Esophagus muscularis mucosa (tissue), 4 donors: ENCODE measurements around the gene JAK3. TPM values are rescaled to one million over a fixed set of nuclear protein-coding genes. Genes with fewer than 3 reads are reported as not detected.
A peak's percentile ranks its signal among the peaks of the same experiment; 100 is the strongest.

Experiments
- DNase-seq: peaks from one replicate; pipeline ENCODE4 v3.0.0-alpha.2; 2017; ENCODE audit errors: extremely low spot score
- H3K27ac ChIP-seq, 4 donors: fragments of 200-600 bp; sonication (generic); replicated peaks in 1 of 4; 1 replicate in 3 of 4; 2 replicates in 1 of 4; pipeline ENCODE4 v1.5.1; 2016 to 2019; ENCODE audit warnings: mild to moderate bottlenecking in 1 of 4
- H3K27me3 ChIP-seq, 4 donors: fragments of 200-600 bp; sonication (generic); one replicate each; pipeline versions ENCODE4 v1.5.1 to v1.6.0; 2016 to 2019
- H3K36me3 ChIP-seq, 4 donors: fragments of 200-600 bp; sonication (generic); one replicate each; pipeline ENCODE4 v1.5.1; 2016 to 2019
- H3K4me1 ChIP-seq, 4 donors: fragments of 200-600 bp; sonication (generic); one replicate each; pipeline ENCODE4 v1.5.1; 2016 to 2019
- H3K4me3 ChIP-seq, 4 donors: fragments of 200-600 bp; sonication (generic); 1 replicate in 2 of 4; 2 replicates in 2 of 4; pipeline ENCODE4 v1.5.1; 2016 to 2019; ENCODE audit warnings: mild to moderate bottlenecking in 4 of 4, moderate library complexity in 1 of 4
- H3K9me3 ChIP-seq, 4 donors: fragments of 200-600 bp; sonication (generic); 1 replicate in 3 of 4; 2 replicates in 1 of 4; pipeline ENCODE4 v1.5.1; 2016 to 2019
- EP300 ChIP-seq: sonication (generic); formaldehyde crosslinking; IDR thresholded peaks from one replicate; pipeline ENCODE4 v1.6.1; 2017; ENCODE audit warnings: antibody characterized with exemption
- POLR2A ChIP-seq: fragments of 450-650 bp; IDR thresholded peaks from one replicate; pipeline ENCODE4 v1.6.1; 2017; ENCODE audit warnings: antibody characterized with exemption, moderate library complexity, mild to moderate bottlenecking, low read depth
- POLR2AphosphoS5 ChIP-seq, 2 donors: sonication (generic); formaldehyde crosslinking; IDR thresholded peaks; one replicate each; pipeline ENCODE4 v1.6.1; 2017; ENCODE audit warnings: antibody characterized with exemption in 2 of 2
- WGBS: methylation state at CpG from one replicate; pipeline ENCODE4 v1.1.5; 2018; 5-methylcytosine and 5-hydroxymethylcytosine counted together
- intact Hi-C: fragments of 100-400 bp; cut with DNase I; formaldehyde crosslinking; loops from one replicate; pipeline ENCODE4 v1.15.1; 2023
- total RNA-seq, 4 donors: library from RNA; depleted of rRNA; stranded (reverse); fragments of >200 nt; gene quantifications; one replicate each; pipeline versions ENCODE4 v1.1.0 to v1.2.1, GENCODE V29; 2016
- TF ChIP-seq, protein P1 (sequence below), 3 experiments: fragments of 200-600 bp in 2 of 3; fragments of 450-650 bp in 1 of 3; sonication (generic) in 2 of 3; IDR thresholded peaks; one replicate each; pipeline ENCODE4 v1.5.1; 2017 to 2019; ENCODE audit warnings: antibody characterized with exemption in 3 of 3, mild to moderate bottlenecking in 2 of 3, moderate library complexity in 1 of 3

Gene JAK3
- total RNA-seq, 4 donors from 2014 or later, result 2.1 to 8.9 (median 3.4) TPM

GRCh38 chr19:17871032-17871877 lies 23.5 kb upstream of the JAK3 start:
- intact Hi-C loops, result no loop called here
- H3K36me3 ChIP-seq, result peaks cover 0 to 1% (median 0%) of the 10 kb centered on the region in 4 donors
- TF ChIP-seq EP300, result no peak
- TF ChIP-seq, protein P1, sequence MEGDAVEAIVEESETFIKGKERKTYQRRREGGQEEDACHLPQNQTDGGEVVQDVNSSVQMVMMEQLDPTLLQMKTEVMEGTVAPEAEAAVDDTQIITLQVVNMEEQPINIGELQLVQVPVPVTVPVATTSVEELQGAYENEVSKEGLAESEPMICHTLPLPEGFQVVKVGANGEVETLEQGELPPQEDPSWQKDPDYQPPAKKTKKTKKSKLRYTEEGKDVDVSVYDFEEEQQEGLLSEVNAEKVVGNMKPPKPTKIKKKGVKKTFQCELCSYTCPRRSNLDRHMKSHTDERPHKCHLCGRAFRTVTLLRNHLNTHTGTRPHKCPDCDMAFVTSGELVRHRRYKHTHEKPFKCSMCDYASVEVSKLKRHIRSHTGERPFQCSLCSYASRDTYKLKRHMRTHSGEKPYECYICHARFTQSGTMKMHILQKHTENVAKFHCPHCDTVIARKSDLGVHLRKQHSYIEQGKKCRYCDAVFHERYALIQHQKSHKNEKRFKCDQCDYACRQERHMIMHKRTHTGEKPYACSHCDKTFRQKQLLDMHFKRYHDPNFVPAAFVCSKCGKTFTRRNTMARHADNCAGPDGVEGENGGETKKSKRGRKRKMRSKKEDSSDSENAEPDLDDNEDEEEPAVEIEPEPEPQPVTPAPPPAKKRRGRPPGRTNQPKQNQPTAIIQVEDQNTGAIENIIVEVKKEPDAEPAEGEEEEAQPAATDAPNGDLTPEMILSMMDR (IDR thresholded peaks at IDR 0.05), result no peak
- no peak for TF ChIP-seq POLR2A
- no peak for TF ChIP-seq POLR2AphosphoS5 (IDR thresholded peaks at IDR 0.05)
- 80% methylated on average over 7 of the region's 10 CpGs for WGBS
- H3K27me3 ChIP-seq, result peaks cover 8 to 69% (median 45%) of the 10 kb centered on the region in 4 donors
- no peaks in the 10 kb centered on the region for H3K9me3 ChIP-seq
- H3K4me1 ChIP-seq, result peaks cover 16 to 31% (median 25%) of the 10 kb centered on the region in 4 donors
- DNase-seq, result no peak
- peak overlapping the region in 1 of 4 donors; percentile 20 for H3K4me3 ChIP-seq
- H3K27ac ChIP-seq, result no peak overlapping the region

DNA sequence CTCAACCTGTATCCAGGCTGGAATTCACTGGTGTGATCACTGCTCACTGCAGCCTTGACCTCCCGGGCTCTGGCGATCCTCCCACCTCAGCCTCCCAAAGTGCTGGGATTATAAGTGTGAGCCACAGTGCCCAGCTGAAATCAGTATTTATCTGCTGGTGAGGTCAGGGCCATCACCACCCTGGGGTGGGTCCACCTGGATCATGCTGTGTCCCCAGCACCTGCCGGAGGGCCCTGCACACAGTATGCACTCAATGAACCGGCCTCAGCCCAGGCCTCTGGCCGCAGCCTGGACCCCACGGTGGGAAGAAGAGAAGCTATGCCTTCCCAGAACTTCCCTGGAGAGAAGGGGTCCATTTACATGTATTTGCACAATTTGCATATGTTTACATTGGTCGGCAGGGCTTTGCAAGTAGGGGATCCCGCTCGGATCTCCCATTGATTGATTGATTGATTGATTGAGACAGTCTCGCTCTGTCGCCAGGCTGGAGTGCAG lies 21.4 kb upstream of the JAK3 start:
- Histone ChIP-seq H3K27me3 (peaks cover 8 to 48% (median 38%) of the 10 kb centered on the region in 4 donors), H3K36me3 (peaks cover 7 to 22% (median 20%) of the 10 kb centered on the region in 4 donors), H3K4me3 (no peak overlapping the region), H3K27ac (no peak overlapping the region), H3K9me3 (no peaks in the 10 kb centered on the region), H3K4me1 (peaks cover 16 to 26% (median 23%) of the 10 kb centered on the region in 4 donors)
- TF ChIP-seq EP300, result no peak
- no peak for TF ChIP-seq POLR2AphosphoS5 (IDR thresholded peaks at IDR 0.05)
- TF ChIP-seq, protein P1 (IDR thresholded peaks at IDR 0.05), result no peak
- TF ChIP-seq POLR2A, result no peak
- WGBS, result 58% methylated on average over 7 of the region's 11 CpGs
- no peak for DNase-seq
- intact Hi-C loops, result no loop called here

GRCh38 chr19:17868669-17869068 lies 20.9 kb upstream of the JAK3 start:
- Histone ChIP-seq H3K4me1 (peaks cover 12 to 23% (median 19%) of the 10 kb centered on the region in 4 donors), H3K27me3 (peaks cover 8 to 44% (median 34%) of the 10 kb centered on the region in 4 donors), H3K27ac (no peak overlapping the region), H3K36me3 (peaks cover 12 to 27% (median 25%) of the 10 kb centered on the region in 4 donors), H3K9me3 (no peaks in the 10 kb centered on the region), H3K4me3 (no peak overlapping the region)
- no peak for DNase-seq
- 50% methylated on average over 6 of the region's 6 CpGs for WGBS
- intact Hi-C loops, result no loop called here
- TF ChIP-seq POLR2A (no peak), POLR2AphosphoS5 (IDR thresholded peaks at IDR 0.05) (no peak), EP300 (no peak)
- TF ChIP-seq, protein P1 (IDR thresholded peaks at IDR 0.05), result no peak

GRCh38 chr19:17866964-17867486 lies 19.2 kb upstream of the JAK3 start:
- peaks cover 3 to 27% (median 18%) of the 10 kb centered on the region in 4 donors for H3K27me3 ChIP-seq
- intact Hi-C loops, result no loop called here
- no peak for DNase-seq
- peaks cover 3 to 21% (median 8%) of the 10 kb centered on the region in 4 donors for H3K4me1 ChIP-seq
- no peaks in the 10 kb centered on the region for H3K9me3 ChIP-seq
- H3K36me3 ChIP-seq, result peaks cover 28 to 43% (median 42%) of the 10 kb centered on the region in 4 donors
- no peak for TF ChIP-seq POLR2A
- TF ChIP-seq, protein P1 (IDR thresholded peaks at IDR 0.05), result no peak
- no peak for TF ChIP-seq POLR2AphosphoS5 (IDR thresholded peaks at IDR 0.05)
- TF ChIP-seq EP300, result no peak
- no peak overlapping the region for H3K27ac ChIP-seq
- WGBS, result 75% methylated on average over 10 of the region's 11 CpGs
- H3K4me3 ChIP-seq, result no peak overlapping the region
